Measurements from ENCODE around the gene FGF11. TPM values are rescaled to one million over a fixed set of nuclear protein-coding genes. Genes with fewer than 3 reads are reported as not detected.
"Not testable (repeated sequence)": the region's sequence is repeated elsewhere in the genome, so short reads cannot be mapped to it uniquely, and the experiment has no call there.

The FGF11 gene
- total RNA-seq, 1 experiment from 2014 or later, result 0.46 TPM

DNA sequence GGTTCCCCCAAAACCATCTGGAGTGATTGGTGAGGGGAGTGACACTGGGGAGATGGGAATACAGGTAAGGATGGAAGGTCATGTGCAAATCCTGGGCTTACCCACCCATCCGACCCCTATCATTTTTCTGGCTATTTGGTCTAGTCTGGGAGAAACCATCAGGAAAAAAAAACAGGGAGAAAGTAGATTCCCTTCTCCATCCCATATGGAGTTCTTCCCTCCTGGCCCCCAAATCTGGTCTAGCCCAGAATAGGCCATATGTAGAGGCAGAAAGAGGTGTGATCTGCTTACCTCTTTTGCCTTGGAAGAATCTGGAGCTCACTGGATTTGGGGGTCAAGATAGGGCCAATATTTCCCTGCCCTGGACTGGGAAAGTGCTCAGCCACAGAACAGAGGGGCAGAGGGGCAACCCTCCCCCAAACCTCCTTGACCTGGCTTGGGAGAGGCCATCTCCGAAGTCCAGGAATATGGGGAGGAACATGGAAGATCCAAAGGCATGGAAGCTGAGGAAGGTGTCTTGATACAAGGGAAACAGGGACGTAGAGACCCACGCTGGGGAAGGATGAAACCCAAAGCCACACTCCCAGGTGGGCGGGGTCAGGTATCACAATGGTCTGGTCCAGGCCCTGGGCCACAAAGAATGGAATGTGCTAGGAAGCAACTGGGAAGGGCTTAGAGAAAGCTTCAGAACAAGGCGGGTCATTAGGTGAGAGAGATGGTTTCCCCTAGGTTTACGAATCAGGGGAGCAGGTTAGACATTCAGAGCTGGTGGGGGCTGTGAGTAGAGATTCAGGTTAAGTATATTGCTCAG, 21.7 kb downstream of the FGF11 start:
- no peak for DNase-seq (ENCODE audit: low spot score)

DNA sequence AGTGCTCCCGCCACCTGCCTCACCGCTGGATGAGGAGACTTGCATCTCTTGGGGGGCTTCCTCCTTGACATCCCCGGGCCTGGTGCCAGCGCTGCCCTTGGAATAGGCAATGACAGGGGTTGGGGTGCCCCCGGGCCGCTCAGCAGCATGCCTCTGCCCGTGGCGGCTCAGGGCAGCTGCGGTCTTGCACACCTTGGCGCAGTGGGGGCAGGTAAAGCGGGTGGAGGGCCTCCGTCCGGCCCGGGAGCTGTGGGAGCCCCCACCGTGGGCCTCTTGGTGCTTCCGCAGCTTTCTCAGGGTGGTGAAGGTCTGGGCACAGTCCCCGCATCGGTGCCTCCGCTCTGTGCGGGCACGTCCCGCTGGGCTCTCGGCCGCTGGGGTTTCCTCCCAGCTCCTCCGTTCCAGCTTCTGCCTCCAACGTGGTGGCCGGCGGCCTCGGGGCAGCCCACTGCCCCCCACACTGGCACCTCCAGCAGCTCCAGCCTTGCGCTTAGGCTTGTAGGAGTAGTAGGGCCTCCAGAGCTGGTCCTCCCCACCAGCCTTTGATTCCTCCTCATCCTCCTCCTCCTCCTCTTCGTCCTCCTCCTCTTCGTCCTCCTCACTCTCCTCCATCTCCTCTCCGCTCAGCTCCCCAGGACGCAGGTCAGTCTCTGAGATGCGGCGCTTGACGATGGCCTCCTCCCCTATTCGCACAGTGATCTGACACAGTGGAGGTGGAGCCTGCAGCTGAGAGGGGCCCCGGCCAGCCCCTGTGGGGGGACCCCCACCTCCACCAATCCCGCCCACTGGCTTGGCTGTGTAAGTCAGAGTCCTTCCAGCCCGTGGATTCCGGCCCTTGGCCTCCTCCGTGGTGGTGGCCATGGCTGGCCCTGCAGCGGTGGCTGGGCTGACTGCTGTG, 23.4 kb downstream of the FGF11 start:
- no peak for DNase-seq (ENCODE audit: low spot score)

DNA sequence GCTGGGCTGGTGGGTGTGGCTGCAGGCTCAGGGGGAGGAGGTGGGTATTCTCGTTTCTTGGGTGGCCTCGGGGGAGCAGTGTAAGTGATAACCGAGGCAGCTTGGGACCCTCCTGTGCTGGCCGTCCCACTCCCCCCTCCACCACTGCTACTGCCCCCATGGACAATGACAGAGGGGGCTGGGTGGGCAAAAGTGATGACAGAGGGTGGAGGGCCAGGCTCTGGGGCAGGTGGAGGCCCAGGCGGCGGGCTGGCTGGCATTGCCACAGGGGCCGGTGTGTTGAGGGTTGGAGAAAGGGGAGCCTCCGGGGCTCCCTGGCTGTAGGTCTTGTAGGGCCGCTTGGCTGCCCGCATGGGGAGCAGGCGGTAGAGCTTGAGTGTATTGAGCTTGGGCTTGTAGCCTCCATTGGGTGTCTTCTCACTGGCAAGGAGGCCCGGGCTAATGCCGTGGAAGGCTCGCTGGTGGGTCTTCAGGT, 24.1 kb downstream of the FGF11 start:
- DNase-seq (ENCODE audit: low spot score), result no peak

DNA sequence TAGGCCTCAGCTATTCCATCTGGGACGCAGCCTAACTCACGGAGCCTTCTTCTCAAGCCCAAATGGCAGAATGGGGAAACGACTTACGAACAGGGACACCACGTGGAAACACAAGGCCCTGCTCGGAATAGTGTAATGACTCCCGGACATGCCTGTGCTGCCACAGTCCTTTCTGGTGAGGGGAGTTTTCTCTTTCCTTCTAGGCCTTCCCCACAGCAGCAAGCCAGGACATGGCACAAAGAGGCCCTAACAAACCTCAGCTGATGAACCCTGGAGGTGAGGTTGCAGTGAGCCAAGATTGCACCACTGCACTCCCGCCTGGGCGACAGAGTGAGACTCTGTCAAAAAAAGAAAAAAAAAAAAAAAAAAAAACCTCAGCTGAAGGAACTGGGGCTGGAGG, 24.8 kb downstream of the FGF11 start:
- no peak for DNase-seq (ENCODE audit: low spot score)

DNA sequence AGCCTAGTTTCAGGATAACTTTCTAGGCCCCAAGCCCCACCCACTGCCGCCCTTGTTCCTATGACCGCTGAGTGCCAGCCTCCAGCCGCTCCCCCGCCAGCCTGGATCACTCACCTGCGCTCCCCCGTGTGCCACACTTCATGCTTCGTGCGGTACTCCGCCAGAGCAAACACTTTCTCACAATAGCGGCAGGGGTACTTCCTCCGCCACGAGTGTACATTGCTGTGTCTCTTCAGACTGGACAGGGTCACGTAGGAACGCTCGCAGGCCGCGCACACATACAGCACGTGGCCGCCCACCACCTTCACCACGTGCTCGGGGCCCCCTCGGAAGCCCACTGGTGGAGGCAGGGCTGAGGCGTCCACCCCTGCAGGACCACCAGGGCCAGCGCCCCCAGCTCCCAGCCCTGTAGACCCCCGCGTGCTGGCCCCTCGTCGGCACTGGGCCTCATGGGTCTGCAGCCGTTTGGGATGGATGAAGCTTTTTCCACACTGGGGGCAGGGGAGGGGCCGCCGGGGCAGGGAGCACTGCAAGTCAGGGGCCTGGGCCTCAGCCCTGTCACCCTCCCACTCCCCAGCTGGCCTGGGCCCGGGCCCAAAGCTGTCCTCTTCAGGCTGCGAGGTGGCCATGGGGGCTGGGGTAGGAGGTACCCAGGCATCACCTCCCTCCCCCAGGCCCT, 26.4 kb downstream of the FGF11 start:
- DNase-seq (ENCODE audit: low spot score), result no peak

DNA sequence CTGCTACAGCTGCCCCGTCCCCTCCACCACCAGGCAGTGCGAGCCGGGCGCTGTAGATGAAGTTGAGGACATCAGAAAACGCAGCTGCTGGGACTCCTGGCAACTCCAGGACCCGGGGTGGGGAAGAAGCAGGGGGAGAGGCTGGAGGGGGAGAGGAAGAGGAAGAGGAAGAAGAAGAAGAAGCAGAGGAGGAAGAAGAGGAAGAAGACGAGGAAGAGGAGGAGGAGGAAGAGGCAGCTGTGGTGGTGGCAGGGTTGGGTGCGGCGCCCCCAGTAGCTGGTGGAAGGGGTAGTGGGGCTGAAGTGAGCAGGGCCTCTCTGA, 27.0 kb downstream of the FGF11 start:
- DNase-seq (ENCODE audit: low spot score), result no peak

DNA sequence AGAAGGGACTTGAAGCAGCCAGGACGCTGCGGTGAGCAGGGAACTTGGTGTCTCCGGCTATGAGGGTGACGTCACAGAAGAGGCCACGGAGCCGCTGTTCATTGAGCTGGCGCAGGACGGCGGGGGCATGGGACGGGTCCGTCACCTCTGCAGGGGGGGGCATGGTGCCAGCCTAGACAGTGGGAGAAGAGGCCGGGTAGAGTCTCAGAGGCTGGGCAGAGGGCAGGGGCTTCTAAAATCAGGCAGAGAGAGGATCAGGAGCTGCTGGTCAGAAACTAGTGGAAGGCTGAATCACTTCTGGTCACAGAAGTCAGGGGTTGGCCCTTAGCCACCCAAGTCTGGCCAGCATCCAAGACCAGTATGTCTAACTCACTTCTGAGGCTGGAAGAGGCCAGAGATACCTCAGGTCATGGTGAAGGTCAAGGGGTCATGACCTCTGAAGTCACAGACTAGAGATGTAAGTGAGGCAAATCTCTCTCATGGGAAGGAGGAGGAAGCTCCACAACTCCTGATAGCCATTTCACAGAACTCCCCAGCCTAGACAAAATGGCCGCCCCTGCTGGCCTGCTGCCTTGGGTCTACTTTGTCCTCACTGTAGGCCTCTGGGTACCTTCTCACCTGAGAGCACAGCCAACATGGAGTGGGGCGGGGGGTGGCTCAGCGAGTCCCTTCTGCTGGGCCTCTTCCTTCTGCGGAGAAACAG, 27.5 kb downstream of the FGF11 start:
- DNase-seq (ENCODE audit: low spot score), result no peak

DNA sequence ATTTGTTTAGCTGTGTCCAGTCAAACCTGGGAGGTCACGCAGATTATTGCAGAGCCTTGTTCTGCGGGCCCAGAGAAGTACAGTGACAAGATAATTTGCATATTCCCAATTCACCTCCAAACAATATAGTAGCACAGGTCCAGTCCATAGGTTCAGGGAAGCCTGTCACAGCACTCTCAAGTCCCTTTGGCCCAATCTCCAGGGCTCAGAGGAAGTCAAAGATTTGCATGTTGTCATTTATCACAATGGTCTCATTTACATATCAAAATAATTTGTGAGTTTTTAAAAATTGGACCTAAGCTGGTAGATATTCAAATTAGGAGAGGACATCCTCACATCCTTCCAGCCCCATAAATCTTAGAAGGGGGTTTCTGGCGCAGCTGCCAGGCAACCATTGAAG, 28.2 kb downstream of the FGF11 start:
- DNase-seq (ENCODE audit: low spot score), result no peak

DNA sequence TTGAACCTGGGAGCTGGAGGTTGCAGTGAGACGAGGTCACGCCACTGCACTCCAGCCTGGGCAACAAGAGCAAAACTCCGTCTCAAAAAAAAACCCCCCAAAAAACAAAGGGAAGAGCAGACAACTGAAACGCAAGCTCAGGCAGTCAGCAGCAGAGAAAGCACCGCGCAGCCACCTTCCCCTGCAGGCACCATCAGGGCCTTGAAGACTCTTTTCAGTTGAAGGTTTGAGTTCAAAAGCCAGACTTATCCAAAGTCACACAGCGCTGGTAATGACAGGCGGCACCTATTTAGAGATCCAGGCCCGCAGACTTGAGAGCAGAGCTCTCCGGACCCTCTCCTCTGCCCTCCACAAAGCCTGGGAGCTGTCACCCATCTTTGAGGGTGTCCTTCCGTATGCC, 29.0 kb downstream of the FGF11 start:
- no peak for DNase-seq (ENCODE audit: low spot score)

DNA sequence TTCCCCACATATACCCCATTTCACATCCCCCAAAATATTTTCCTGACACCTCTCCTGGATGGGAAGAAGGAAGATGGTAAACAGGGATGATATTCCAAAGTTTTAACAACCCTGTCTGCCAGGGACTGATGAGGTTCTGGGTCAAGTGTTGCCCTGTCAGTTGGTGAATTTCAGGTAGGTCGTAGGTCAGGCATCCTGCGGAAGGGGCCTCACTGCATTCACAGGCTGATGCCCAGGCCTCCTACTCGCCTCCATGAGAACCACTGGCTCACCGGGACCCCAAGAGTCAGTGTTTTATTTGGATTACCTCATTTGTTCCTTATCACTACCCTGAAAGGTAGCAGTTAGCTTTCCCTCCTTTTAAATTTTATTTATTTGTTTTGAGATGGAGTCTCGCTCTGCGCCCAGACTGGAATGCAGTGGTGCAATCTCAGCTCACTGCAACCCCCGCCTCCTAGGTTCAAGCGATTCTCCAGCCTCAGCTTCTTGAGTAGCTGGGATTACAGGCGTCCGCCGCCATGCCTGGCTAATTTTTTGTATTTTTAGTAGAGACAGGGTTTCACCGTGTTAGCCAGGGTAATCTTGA, 29.6 kb downstream of the FGF11 start:
- no peak for DNase-seq (ENCODE audit: low spot score)

DNA sequence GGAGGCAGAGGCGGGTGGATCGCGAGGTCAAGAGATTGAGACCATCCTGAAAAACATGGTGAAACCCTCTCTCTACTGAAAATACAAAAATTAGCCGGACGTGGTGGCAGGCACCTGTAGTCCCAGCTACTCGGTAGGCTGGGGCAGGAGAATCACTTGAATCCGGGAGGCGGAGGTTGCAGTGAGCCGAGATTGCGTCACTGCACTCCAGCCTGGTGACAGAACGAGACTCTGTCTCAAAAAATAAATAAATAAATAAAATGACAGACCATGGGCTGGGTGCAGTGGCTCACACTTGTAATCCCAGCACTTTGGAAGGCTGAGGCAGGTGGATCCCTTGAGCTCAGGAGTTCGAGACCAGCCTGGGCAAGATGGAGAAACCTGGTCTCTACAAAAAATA, 30.5 kb downstream of the FGF11 start:
- not testable (repeated sequence) for DNase-seq (ENCODE audit: low spot score)

DNA sequence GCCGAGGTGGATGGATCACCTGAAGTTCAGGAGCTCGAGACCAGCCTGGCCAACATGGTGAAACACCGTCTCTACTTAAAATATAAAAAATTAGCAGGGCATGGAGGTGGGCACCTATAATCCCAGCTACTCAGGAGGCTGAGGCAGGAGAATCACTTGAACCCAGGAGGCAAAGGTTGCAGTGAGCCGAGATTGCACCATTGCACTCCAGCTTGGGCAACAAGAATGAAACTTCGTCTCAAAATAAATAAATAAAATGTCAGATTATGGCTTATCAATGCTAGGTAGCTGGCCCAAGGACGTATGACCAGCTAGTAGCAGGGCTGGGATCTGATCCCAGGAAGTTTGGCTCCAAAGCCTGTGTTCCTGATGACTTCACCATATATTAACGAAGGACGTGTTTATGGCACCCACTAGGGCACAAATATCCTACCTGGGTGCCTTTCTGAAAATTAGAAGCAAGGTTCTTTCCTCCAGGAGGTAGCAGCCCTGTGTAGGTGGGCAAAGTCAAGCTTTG, 31.2 kb downstream of the FGF11 start:
- DNase-seq (ENCODE audit: low spot score), result not testable (repeated sequence)

DNA sequence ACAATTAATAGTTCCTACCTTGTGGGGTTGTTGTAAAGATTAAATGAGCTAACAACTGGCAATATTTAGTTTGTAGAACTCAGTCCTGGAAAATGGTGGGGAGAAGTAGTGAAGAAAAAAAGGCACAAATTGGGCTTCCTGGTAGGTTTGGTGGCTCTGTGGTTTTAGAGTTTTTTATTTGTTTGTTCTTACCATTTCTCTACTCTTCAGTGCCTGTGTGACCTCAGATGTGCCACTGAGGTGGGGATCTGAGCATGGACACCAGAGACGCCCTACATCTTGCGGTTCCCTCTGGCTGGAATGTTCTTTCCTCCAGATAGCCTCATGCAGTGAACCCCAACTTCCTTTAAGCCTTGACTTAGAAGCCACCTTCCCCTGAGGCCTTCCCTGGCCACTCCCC, 32.4 kb downstream of the FGF11 start:
- DNase-seq (ENCODE audit: low spot score), result no peak

DNA sequence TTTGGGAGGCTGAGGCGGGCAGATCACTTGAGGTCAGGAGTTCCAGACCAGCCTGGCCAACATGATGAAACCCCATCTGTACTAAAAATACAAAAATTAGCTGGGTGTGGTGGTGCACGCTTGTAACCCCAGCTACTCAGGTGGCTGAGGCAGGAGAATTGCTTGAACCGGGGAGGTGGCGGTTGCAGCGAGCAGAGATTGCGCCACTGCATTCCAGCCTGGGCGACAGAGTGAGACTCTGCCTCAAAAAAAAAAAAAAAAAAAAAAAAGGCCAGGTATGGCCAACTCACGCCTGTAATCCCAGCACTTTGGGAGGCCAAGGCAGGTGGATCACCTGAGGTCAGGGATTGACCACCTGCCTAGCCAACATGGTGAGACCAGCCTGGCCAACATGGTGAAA, 35.5 kb downstream of the FGF11 start:
- not testable (repeated sequence) for DNase-seq (ENCODE audit: low spot score)

DNA sequence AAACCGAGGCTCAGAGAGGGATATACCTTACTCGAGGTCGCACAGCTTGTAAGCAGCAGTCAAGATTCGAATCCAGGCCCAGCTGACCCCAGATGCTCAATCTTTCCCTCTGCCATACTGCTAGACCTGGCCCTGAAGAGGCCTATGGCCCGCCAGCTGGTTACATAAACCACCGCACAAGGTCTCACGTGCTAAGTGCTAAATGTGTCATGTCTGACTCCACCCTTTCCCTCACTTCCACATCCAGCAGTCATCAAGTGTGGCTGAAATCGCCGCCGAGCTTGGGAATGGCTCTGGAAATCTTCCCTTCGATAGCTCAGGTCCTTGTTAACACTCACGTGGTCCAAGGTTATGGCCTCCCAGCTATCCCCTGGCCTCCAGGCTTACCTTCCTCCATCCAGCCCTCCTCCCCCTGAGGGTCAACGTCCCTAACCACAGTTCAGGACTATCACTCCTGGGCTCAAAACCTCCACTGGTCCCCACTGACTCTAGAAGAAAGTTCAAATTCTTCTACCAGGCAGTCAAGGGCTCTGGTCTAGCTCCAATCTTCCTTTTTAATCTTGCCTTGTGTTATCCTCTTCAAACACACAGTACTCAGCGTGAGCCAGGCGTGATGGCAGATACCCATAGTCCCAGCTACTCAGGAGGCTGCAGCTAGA, 36.6 kb downstream of the FGF11 start:
- DNase-seq (ENCODE audit: low spot score), result no peak

DNA sequence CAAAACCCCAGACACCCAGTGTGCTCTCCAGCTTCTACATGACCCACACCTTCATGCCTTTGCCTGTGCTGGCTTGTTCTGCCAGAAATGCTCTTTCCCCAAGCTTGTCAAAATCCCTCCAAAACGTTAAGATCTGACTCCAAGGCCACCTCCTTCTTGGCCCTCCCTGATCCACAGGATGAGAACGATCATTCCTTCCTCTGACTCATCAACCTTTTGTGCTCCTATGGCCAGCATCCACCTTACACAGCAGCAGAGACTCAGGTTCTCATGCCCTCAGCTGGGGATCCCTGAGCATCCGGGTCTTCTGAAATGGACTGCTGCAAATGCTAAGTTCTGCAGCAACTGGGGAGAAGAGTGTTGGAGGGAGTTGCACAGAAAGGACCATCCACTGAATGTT, 37.2 kb downstream of the FGF11 start:
- DNase-seq (ENCODE audit: low spot score), result no peak

DNA sequence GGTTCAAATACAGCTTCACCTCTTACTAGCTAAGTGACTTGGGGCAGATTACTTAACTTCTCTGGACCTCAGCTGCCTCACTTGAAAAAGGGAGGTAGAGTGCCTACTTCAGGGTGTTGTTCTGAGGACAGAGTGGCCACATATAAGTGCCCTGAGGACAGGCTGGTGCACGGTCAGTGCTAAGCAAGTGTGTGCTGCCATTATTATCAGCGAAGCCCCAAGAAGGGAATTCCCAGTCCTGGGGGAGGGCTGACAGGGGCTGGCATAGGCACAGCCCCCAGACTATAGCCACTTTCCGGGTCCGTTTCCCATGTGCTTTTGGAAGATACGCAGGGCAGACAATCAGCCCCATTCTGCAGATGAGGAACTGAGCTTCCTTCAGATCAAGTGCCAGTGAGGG, 37.6 kb downstream of the FGF11 start:
- DNase-seq (ENCODE audit: low spot score), result no peak

DNA sequence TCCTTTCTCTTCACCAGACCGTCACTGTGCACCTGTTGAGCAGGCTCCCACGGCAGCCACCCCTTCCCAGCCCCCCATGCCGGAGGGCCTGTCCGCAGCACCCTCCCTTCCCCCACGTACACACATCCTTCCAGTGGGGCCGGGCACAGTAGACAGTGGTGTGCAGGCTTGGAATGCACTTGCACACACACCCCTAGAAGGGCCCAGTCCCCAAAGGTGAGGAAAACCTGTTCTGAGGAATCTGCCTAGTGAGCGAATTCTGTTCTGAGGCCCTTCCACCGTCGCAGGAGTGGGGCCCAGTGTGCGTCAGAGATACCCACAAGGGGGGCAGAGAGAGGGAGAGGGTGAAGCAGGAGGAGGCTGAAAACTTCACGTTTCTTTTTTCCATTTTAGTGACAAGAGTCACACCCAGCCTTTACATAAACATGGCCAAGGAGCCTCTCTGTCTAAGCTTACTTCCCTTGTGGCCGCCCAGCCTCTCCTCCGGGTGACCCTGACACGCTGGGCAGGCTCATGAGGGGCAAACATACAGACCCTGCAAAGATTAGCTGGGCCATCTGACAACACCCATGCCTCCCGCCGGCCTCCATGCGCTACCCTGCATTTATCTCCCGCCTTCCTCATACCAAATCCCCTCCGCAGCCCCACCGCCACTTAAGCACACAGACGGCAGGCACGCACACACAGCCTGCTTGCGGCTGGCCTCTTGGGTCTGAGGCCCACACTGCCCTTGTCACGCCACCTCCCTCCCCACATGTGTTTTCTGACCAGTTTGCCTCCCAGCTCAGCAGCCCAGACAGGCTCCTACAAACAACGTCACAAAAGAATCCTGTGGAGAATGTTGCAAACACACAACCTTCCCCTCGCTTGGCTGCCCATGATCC, 38.3 kb downstream of the FGF11 start:
- no peak for DNase-seq (ENCODE audit: low spot score)
